Suprapubic skin (tissue), 3 donors: ENCODE results near the gene AEBP1.

Experiments used
- EP300 ChIP-seq: sonication (generic); formaldehyde crosslinking; IDR thresholded peaks from one replicate; pipeline ENCODE4 v1.6.1; 2017; ENCODE audit warnings: antibody characterized with exemption
- TF ChIP-seq, protein P1 (sequence below), 2 donors: fragments of 200-600 bp in 1 of 2; fragments of 450-650 bp in 1 of 2; sonication (generic) in 1 of 2; IDR thresholded peaks; one replicate each; pipeline ENCODE4 v1.5.1; 2016 to 2019; ENCODE audit warnings: antibody characterized with exemption in 2 of 2, mild to moderate bottlenecking in 1 of 2, moderate library complexity in 1 of 2

DNA sequence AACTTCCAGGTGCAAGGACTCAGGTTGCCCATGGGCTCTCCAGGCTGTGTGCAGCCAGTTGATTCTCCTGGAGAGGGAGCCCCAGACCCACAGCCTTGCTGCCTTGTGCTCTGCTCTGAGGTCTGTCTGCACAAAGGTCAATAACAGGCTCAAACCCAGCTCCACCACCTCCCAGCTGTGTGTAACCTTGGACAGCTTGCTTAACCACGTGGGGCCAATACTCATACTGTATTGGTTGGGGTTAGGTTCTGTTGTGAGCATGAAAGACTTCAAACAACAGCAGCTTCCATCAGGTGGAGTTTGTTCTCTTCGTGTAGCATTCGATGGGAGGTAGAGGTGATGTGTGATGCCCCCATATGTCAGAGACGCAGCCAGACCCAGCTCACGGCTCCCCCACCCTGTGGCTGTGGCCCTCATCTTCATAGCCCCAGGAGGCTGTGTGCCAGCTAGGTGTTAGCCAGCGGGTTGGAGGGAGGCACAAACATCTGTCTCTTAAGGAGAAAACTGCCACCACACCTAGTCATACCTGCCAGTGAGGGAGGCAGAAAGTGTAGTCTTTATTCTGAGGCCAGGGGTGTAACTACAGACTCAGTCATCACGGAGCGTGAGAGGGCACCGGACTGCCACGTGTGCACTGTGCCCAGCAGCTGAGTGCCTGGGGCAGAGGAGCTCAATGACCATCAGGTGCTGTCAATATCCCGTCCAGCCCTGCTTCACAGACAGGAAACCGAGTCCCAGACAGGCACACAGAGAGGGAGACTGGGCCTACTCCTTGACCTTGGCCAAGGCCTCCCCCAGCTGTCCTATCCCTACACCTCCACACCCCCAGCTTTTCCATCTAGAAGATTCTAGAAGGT is 27.3 kb downstream of the AEBP1 start:
- TF ChIP-seq, protein P1, sequence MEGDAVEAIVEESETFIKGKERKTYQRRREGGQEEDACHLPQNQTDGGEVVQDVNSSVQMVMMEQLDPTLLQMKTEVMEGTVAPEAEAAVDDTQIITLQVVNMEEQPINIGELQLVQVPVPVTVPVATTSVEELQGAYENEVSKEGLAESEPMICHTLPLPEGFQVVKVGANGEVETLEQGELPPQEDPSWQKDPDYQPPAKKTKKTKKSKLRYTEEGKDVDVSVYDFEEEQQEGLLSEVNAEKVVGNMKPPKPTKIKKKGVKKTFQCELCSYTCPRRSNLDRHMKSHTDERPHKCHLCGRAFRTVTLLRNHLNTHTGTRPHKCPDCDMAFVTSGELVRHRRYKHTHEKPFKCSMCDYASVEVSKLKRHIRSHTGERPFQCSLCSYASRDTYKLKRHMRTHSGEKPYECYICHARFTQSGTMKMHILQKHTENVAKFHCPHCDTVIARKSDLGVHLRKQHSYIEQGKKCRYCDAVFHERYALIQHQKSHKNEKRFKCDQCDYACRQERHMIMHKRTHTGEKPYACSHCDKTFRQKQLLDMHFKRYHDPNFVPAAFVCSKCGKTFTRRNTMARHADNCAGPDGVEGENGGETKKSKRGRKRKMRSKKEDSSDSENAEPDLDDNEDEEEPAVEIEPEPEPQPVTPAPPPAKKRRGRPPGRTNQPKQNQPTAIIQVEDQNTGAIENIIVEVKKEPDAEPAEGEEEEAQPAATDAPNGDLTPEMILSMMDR (IDR thresholded peaks at IDR 0.05): no peak
- no peak for TF ChIP-seq EP300
